Neural cell (in vitro differentiated cells): Measurements from ENCODE around the gene CYB5B. TPM values are rescaled to one million over a fixed set of nuclear protein-coding genes. Genes with fewer than 3 reads are reported as not detected.

Experiments
- H2AFZ ChIP-seq: fragments of 200-600, 300-800 bp; sonication (generic), shearing (Covaris generic); 2 replicates; pipeline ENCODE4 v1.6.0; 2014; ENCODE audit warnings: low read depth, mild to moderate bottlenecking, antibody characterized with exemption, low read length, moderate library complexity
- H3F3A ChIP-seq: fragments of 200-600 bp; shearing (Covaris generic); 2 replicates; pipeline ENCODE4 v1.6.1; 2016; ENCODE audit warnings: mild to moderate bottlenecking, moderate library complexity, mixed read lengths, antibody characterized with exemption, low read length; ENCODE audit not compliant: insufficient read depth, poor library complexity, severe bottlenecking
- H3K27ac ChIP-seq: fragments of 200-600, 300-800 bp; sonication (generic), shearing (Covaris generic); 2 replicates; pipeline ENCODE4 v1.5.1; 2014; ENCODE audit warnings: mild to moderate bottlenecking, low read length, moderate library complexity
- H3K27me3 ChIP-seq: fragments of 300-800, 200-600 bp; sonication (generic), shearing (Covaris generic); 2 replicates; pipeline ENCODE4 v1.6.0; 2014; ENCODE audit warnings: mild to moderate bottlenecking, low read depth, low read length, moderate library complexity; ENCODE audit not compliant: insufficient read depth
- H3K36me3 ChIP-seq: fragments of 300-800, 200-600 bp; sonication (generic), shearing (Covaris generic); 2 replicates; pipeline ENCODE4 v1.5.1; 2014; ENCODE audit warnings: mild to moderate bottlenecking, antibody characterized with exemption, low read length, moderate library complexity; ENCODE audit not compliant: insufficient read depth
- H3K4me2 ChIP-seq: fragments of 300-800, 200-600 bp; sonication (generic), shearing (Covaris generic); 2 replicates; pipeline ENCODE4 v1.6.0; 2014; ENCODE audit warnings: mild to moderate bottlenecking, low read length
- H3K4me3 ChIP-seq: fragments of 300-800, 200-600 bp; sonication (generic), shearing (Covaris generic); 2 replicates; pipeline ENCODE4 v1.5.1; 2014; ENCODE audit warnings: mild to moderate bottlenecking, low read length, moderate library complexity
- H3K79me2 ChIP-seq: fragments of 200-600 bp; shearing (Covaris generic); replicated peaks from 2 replicates; pipeline ENCODE4 v1.6.0; 2014; ENCODE audit warnings: mild to moderate bottlenecking, low read length, moderate library complexity; ENCODE audit not compliant: insufficient read depth
- H3K9ac ChIP-seq: fragments of 300-800, 200-600 bp; sonication (generic), shearing (Covaris generic); 2 replicates; pipeline ENCODE4 v1.6.1; 2016; ENCODE audit warnings: mild to moderate bottlenecking, low read length, mixed read lengths
- H3K9me2 ChIP-seq: fragments of 200-600 bp; shearing (Covaris generic); 2 replicates; pipeline ENCODE4 v1.6.1; 2016; ENCODE audit warnings: mild to moderate bottlenecking, low read length, mixed read lengths; ENCODE audit not compliant: insufficient read depth
- H3K9me3 ChIP-seq: fragments of 200-600, 300-800 bp; sonication (generic), shearing (Covaris generic); 2 replicates; pipeline ENCODE4 v1.6.1; 2016; ENCODE audit warnings: mild to moderate bottlenecking, mixed run types, low read length, moderate library complexity, mixed read lengths
- H4K20me1 ChIP-seq: fragments of 200-600 bp; shearing (Covaris generic); 2 replicates; pipeline ENCODE4 v1.6.1; 2016; ENCODE audit warnings: mild to moderate bottlenecking, mixed run types; ENCODE audit not compliant: insufficient read depth
- CTCF ChIP-seq: fragments of 450-650 bp; IDR thresholded peaks from 2 replicates; pipeline ENCODE4 v1.5.1; 2014; ENCODE audit warnings: antibody characterized with exemption, mild to moderate bottlenecking, moderate library complexity; ENCODE audit not compliant: poor library complexity, severe bottlenecking
- EP300 ChIP-seq: fragments of 450-650 bp; conservative IDR thresholded peaks from 2 replicates; pipeline ENCODE4 v1.6.1; 2014; ENCODE audit warnings: antibody characterized with exemption, mild to moderate bottlenecking, moderate library complexity; ENCODE audit not compliant: poor library complexity, severe bottlenecking
- EZH2 ChIP-seq: fragments of 200-600, 300-800 bp; shearing (Covaris generic), sonication (generic); IDR thresholded peaks from 2 replicates; pipeline ENCODE4 v1.6.1; 2014; ENCODE audit warnings: antibody characterized with exemption, low read length, borderline replicate concordance, mild to moderate bottlenecking; ENCODE audit not compliant: insufficient read depth, poor library complexity, severe bottlenecking
- MXI1 ChIP-seq: fragments of 450-650 bp; conservative IDR thresholded peaks from 2 replicates; pipeline ENCODE4 v1.6.1; 2014; ENCODE audit warnings: antibody characterized with exemption, mild to moderate bottlenecking; ENCODE audit not compliant: poor library complexity, severe bottlenecking
- POLR2AphosphoS5 ChIP-seq: IDR thresholded peaks from 2 replicates; pipeline ENCODE4 v1.6.1; 2012
- RAD21 ChIP-seq: fragments of 450-650 bp; conservative IDR thresholded peaks from 2 replicates; pipeline ENCODE4 v1.6.1; 2014; ENCODE audit warnings: antibody characterized with exemption, mild to moderate bottlenecking, moderate library complexity
- REST ChIP-seq: IDR thresholded peaks from 2 replicates; pipeline ENCODE4 v1.6.1; 2012; ENCODE audit warnings: borderline replicate concordance
- SMC3 ChIP-seq: fragments of 450-650 bp; conservative IDR thresholded peaks from 2 replicates; pipeline ENCODE4 v1.6.1; 2014; ENCODE audit warnings: antibody characterized with exemption, mild to moderate bottlenecking, moderate library complexity; ENCODE audit not compliant: poor library complexity
- TAF1 ChIP-seq: IDR thresholded peaks from 2 replicates; pipeline ENCODE4 v1.6.1; 2012; ENCODE audit warnings: low read depth
- polyA plus RNA-seq: library from polyadenylated mRNA; depleted of rRNA; stranded (reverse); fragments of >200 nt; gene quantifications from 2 replicates; pipeline ENCODE4 v1.2.3, GENCODE V29; 2014

CYB5B gene
- polyA plus RNA-seq, 1 donor from 2014 or later: 70.4 TPM

GRCh38 chr16:69423189-69423588 lies 1.2 kb upstream of the CYB5B start:
- H3K9me2 ChIP-seq: no peaks in the 10 kb centered on the region
- H4K20me1 ChIP-seq: no peaks in the 10 kb centered on the region
- H3K9ac ChIP-seq: no peak overlapping the region
- no peaks in the 10 kb centered on the region for H3F3A ChIP-seq
- H3K27me3 ChIP-seq: no peaks in the 10 kb centered on the region
- no peaks in the 10 kb centered on the region for H3K9me3 ChIP-seq
- no peak overlapping the region for H3K4me2 ChIP-seq
- peaks cover 27% of the 10 kb centered on the region for H3K79me2 ChIP-seq
- no peak for TF ChIP-seq POLR2AphosphoS5
- no peak for TF ChIP-seq EP300
- TF ChIP-seq EZH2: no peak
- no peak for TF ChIP-seq REST
- no peak for TF ChIP-seq CTCF
- TF ChIP-seq SMC3: no peak
- TF ChIP-seq RAD21: no peak
- no peak for TF ChIP-seq TAF1
- TF ChIP-seq MXI1: no peak
- H3K27ac ChIP-seq: no peak overlapping the region
- H2AFZ ChIP-seq: no peak overlapping the region
- no peaks in the 10 kb centered on the region for H3K36me3 ChIP-seq
- H3K4me3 ChIP-seq: no peak overlapping the region

- Histone ChIP-seq H3F3A (no peaks in the 10 kb centered on the region), H2AFZ (peak overlapping the region; percentile 61), H3K27me3 (no peaks in the 10 kb centered on the region), H4K20me1 (no peaks in the 10 kb centered on the region), H3K4me2 (peak overlapping the region; percentile 98), H3K4me3 (peak overlapping the region; percentile 83), H3K36me3 (no peaks in the 10 kb centered on the region), H3K9me2 (no peaks in the 10 kb centered on the region), H3K9ac (peak overlapping the region; percentile 80), H3K79me2 (peaks cover 41% of the 10 kb centered on the region), H3K27ac (peak overlapping the region; percentile 75), H3K9me3 (no peaks in the 10 kb centered on the region)
- TF ChIP-seq RAD21 (peak; percentile 5), EP300 (no peak)
Observed at GRCh38 chr16:69424935-69425784, 741 bp downstream of the CYB5B start.
